Measurements from ENCODE around the gene YJEFN3.

Gene YJEFN3

GRCh38 chr19:19489804-19490204 lies 38.9 kb upstream of the YJEFN3 start:
- Histone ChIP-seq H3K9me3 (ENCODE audit: insufficient read depth, low read depth, low read length) (no peaks in the 10 kb centered on the region), H3K27me3 (ENCODE audit: insufficient read depth, low read length) (no peaks in the 10 kb centered on the region)

GRCh38 chr19:19490214-19490968 lies 38.3 kb upstream of the YJEFN3 start:
- Histone ChIP-seq H3K27me3 (ENCODE audit: insufficient read depth, low read length) (no peaks in the 10 kb centered on the region), H3K27ac (ENCODE audit: low read length) (peak overlapping the region; percentile 4), H3K9ac (ENCODE audit: low read depth, low read length) (peak overlapping the region; percentile 56; the same call in 1 of the 2 replicates), H3K9me3 (ENCODE audit: insufficient read depth, low read depth, low read length) (no peaks in the 10 kb centered on the region), H3K4me1 (ENCODE audit: insufficient read depth, low read length) (peaks cover 25% of the 10 kb centered on the region), H3K4me3 (ENCODE audit: low read length) (no peak overlapping the region), H3K36me3 (ENCODE audit: insufficient read depth, low read depth, low read length) (peaks cover 41% of the 10 kb centered on the region)

More at GRCh38 chr19:19489804-19490204, 38.9 kb upstream of the YJEFN3 start:
- Histone ChIP-seq H3K27ac (ENCODE audit: low read length) (peak overlapping the region; percentile 4), H3K4me1 (ENCODE audit: insufficient read depth, low read length) (peaks cover 25% of the 10 kb centered on the region), H3K4me3 (ENCODE audit: low read length) (no peak overlapping the region), H3K9ac (ENCODE audit: low read depth, low read length) (peak overlapping the region; percentile 56; the same call in 1 of the 2 replicates), H3K36me3 (ENCODE audit: insufficient read depth, low read depth, low read length) (peaks cover 37% of the 10 kb centered on the region)

GRCh38 chr19:19491321-19492025 lies 37.2 kb upstream of the YJEFN3 start:
- Histone ChIP-seq H3K4me3 (ENCODE audit: low read length) (no peak overlapping the region), H3K4me1 (ENCODE audit: insufficient read depth, low read length) (peaks cover 25% of the 10 kb centered on the region), H3K27ac (ENCODE audit: low read length) (no peak overlapping the region), H3K27me3 (ENCODE audit: insufficient read depth, low read length) (no peaks in the 10 kb centered on the region), H3K9ac (ENCODE audit: low read depth, low read length) (no peak overlapping the region), H3K36me3 (ENCODE audit: insufficient read depth, low read depth, low read length) (peaks cover 52% of the 10 kb centered on the region), H3K9me3 (ENCODE audit: insufficient read depth, low read depth, low read length) (no peaks in the 10 kb centered on the region)

GRCh38 chr19:19492026-19492610 lies 36.6 kb upstream of the YJEFN3 start:
- Histone ChIP-seq H3K9me3 (ENCODE audit: insufficient read depth, low read depth, low read length) (no peaks in the 10 kb centered on the region), H3K9ac (ENCODE audit: low read depth, low read length) (no peak overlapping the region), H3K27me3 (ENCODE audit: insufficient read depth, low read length) (no peaks in the 10 kb centered on the region), H3K27ac (ENCODE audit: low read length) (no peak overlapping the region), H3K4me1 (ENCODE audit: insufficient read depth, low read length) (peaks cover 25% of the 10 kb centered on the region), H3K4me3 (ENCODE audit: low read length) (no peak overlapping the region), H3K36me3 (ENCODE audit: insufficient read depth, low read depth, low read length) (peaks cover 58% of the 10 kb centered on the region)

GRCh38 chr19:19493841-19494546 lies 34.7 kb upstream of the YJEFN3 start:
- Histone ChIP-seq H3K9ac (ENCODE audit: low read depth, low read length) (no peak overlapping the region), H3K27me3 (ENCODE audit: insufficient read depth, low read length) (no peaks in the 10 kb centered on the region), H3K36me3 (ENCODE audit: insufficient read depth, low read depth, low read length) (peaks cover 76% of the 10 kb centered on the region), H3K4me3 (ENCODE audit: low read length) (no peak overlapping the region), H3K27ac (ENCODE audit: low read length) (no peak overlapping the region), H3K4me1 (ENCODE audit: insufficient read depth, low read length) (peaks cover 11% of the 10 kb centered on the region; the same call in 1 of the 2 replicates), H3K9me3 (ENCODE audit: insufficient read depth, low read depth, low read length) (no peaks in the 10 kb centered on the region)

GRCh38 chr19:19495614-19496603 lies 32.8 kb upstream of the YJEFN3 start:
- Histone ChIP-seq H3K4me1 (ENCODE audit: insufficient read depth, low read length) (no peaks in the 10 kb centered on the region), H3K9ac (ENCODE audit: low read depth, low read length) (no peak overlapping the region), H3K27me3 (ENCODE audit: insufficient read depth, low read length) (no peaks in the 10 kb centered on the region), H3K4me3 (ENCODE audit: low read length) (no peak overlapping the region), H3K27ac (ENCODE audit: low read length) (no peak overlapping the region), H3K9me3 (ENCODE audit: insufficient read depth, low read depth, low read length) (no peaks in the 10 kb centered on the region), H3K36me3 (ENCODE audit: insufficient read depth, low read depth, low read length) (peaks cover 93% of the 10 kb centered on the region)

- Histone ChIP-seq H3K4me3 (ENCODE audit: low read length) (no peak overlapping the region), H3K27me3 (ENCODE audit: insufficient read depth, low read length) (no peaks in the 10 kb centered on the region), H3K9me3 (ENCODE audit: insufficient read depth, low read depth, low read length) (no peaks in the 10 kb centered on the region), H3K4me1 (ENCODE audit: insufficient read depth, low read length) (no peaks in the 10 kb centered on the region), H3K36me3 (ENCODE audit: insufficient read depth, low read depth, low read length) (peaks cover 97% of the 10 kb centered on the region), H3K27ac (ENCODE audit: low read length) (no peak overlapping the region), H3K9ac (ENCODE audit: low read depth, low read length) (no peak overlapping the region)
Observed at GRCh38 chr19:19498255-19498991, 30.3 kb upstream of the YJEFN3 start.

- no peaks in the 10 kb centered on the region for H3K27me3 ChIP-seq (ENCODE audit: insufficient read depth, low read length)
- peaks cover 97% of the 10 kb centered on the region for H3K36me3 ChIP-seq (ENCODE audit: insufficient read depth, low read depth, low read length)
- no peaks in the 10 kb centered on the region for H3K9me3 ChIP-seq (ENCODE audit: insufficient read depth, low read depth, low read length)
- no peak overlapping the region for H3K4me3 ChIP-seq (ENCODE audit: low read length)
- no peaks in the 10 kb centered on the region for H3K4me1 ChIP-seq (ENCODE audit: insufficient read depth, low read length)
- no peak overlapping the region for H3K9ac ChIP-seq (ENCODE audit: low read depth, low read length)
- no peak overlapping the region for H3K27ac ChIP-seq (ENCODE audit: low read length)
Observed at GRCh38 chr19:19499272-19499995, 29.3 kb upstream of the YJEFN3 start.

- Histone ChIP-seq H3K9me3 (ENCODE audit: insufficient read depth, low read depth, low read length) (no peaks in the 10 kb centered on the region), H3K27me3 (ENCODE audit: insufficient read depth, low read length) (no peaks in the 10 kb centered on the region), H3K27ac (ENCODE audit: low read length) (no peak overlapping the region), H3K4me1 (ENCODE audit: insufficient read depth, low read length) (no peaks in the 10 kb centered on the region), H3K4me3 (ENCODE audit: low read length) (no peak overlapping the region), H3K9ac (ENCODE audit: low read depth, low read length) (no peak overlapping the region), H3K36me3 (ENCODE audit: insufficient read depth, low read depth, low read length) (peaks cover 99% of the 10 kb centered on the region)
Observed at GRCh38 chr19:19500975-19501644, 27.6 kb upstream of the YJEFN3 start.
